ENCODE measurements around the gene MBTPS2. TPM values are rescaled to one million over a fixed set of nuclear protein-coding genes. Genes with fewer than 3 reads are reported as not detected.
"Not testable (repeated sequence)": the region's sequence is repeated elsewhere in the genome, so short reads cannot be mapped to it uniquely, and the experiment has no call there.

The MBTPS2 gene
- total RNA-seq, 2 experiments from 2014 or later: 8.1 to 8.5 TPM

DNA sequence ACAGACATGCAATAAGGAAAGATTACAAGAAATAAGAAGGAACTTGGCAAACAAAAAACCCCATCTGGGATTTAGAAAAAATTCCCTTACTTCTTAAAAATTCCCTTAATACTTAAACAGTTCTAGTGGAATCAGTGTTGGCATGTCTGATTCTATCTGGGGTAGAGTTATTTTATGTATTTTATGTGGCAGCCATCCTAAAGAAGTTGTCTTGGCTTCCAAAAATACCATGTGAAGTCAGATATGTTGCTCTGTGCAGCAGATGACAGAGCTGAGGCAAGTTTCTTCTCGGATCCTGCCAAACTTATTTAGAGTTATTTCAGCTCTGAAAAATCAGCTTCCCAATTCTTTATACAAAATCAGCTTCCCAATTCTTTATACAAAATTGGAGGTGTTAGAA is 31.1 kb downstream of the MBTPS2 start:
- H3K27ac Mint-ChIP-seq: no peak overlapping the region
- POLR2A ChIA-PET: no interaction called here
- H3K27me3 Mint-ChIP-seq (ENCODE audit: low read depth): no peaks in the 10 kb centered on the region
- peaks cover 4% of the 10 kb centered on the region for H3K36me3 Mint-ChIP-seq (ENCODE audit: low read depth)
- DNase-seq (no peak), ATAC-seq (no peak)
- no peak overlapping the region for H3K4me3 Mint-ChIP-seq
- H3K9me3 Mint-ChIP-seq (ENCODE audit: insufficient read depth): no peaks in the 10 kb centered on the region
- CTCF ChIA-PET: no interaction called here
- H3K4me1 Mint-ChIP-seq (ENCODE audit: low read depth): peaks cover 3% of the 10 kb centered on the region

DNA sequence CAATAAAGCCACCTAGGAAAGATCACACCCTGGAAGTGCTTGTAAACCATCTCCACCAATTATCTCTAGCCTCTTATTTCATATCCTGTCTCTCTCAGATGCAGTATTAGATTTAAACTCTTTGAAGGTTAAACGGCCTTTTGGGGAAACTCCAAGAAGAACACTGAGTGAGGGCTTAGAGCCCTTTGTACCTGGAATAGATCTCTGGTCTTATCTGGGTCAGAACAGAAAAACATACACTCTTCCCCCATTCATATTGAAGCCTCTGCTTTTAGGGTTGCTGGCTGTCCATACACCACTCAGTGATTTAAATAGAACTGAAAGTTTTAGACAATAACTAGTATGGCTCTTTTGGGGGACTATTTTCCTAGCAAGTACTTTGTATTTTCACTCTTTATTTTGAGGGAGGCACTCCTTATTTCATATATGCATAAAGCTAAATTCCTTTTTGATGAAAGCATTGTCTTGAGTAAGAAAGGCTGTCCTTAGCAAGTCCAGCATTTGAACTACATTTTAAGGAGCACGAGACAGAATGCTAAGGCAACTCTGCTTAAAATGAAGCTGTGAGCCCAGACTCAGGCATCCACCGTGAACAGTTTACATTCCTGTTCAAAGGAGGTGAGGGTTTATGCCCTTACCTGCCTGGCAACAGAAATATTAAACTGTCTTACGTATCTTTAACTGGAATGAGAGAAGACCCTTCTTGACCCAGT is 33.8 kb downstream of the MBTPS2 start:
- peaks cover 3% of the 10 kb centered on the region for H3K4me1 Mint-ChIP-seq (ENCODE audit: low read depth)
- peaks cover 2% of the 10 kb centered on the region for H3K36me3 Mint-ChIP-seq (ENCODE audit: low read depth)
- POLR2A ChIA-PET: no interaction called here
- no peak for DNase-seq
- CTCF ChIA-PET: no interaction called here
- no peak for ATAC-seq
- no peak overlapping the region for H3K27ac Mint-ChIP-seq
- no peaks in the 10 kb centered on the region for H3K27me3 Mint-ChIP-seq (ENCODE audit: low read depth)
- H3K9me3 Mint-ChIP-seq (ENCODE audit: insufficient read depth): no peaks in the 10 kb centered on the region
- no peak overlapping the region for H3K4me3 Mint-ChIP-seq

DNA sequence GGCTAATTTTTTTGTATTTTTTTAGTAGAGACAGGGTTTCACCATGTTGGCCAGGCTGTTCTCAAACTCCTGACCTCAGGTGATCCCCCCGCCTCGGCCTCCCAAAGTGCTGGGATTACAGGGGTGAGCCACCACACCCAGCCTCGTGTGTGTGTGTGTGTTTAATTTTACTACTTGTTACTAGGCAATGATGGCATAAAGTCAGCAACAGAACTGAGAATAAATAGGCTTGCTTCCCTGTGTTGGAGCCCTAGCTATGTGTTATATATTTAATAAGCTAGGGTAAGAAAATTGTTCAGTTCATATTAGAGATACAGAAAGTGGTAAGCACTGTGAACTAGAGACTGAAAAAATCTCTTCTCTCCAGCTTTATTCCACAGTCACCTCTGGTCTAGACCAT is 34.8 kb downstream of the MBTPS2 start:
- H3K36me3 Mint-ChIP-seq (ENCODE audit: low read depth); H3K4me3 Mint-ChIP-seq; H3K27ac Mint-ChIP-seq; DNase-seq; H3K9me3 Mint-ChIP-seq (ENCODE audit: insufficient read depth); POLR2A ChIA-PET; H3K4me1 Mint-ChIP-seq (ENCODE audit: low read depth); CTCF ChIA-PET; H3K27me3 Mint-ChIP-seq (ENCODE audit: low read depth); ATAC-seq: not testable (repeated sequence)

DNA sequence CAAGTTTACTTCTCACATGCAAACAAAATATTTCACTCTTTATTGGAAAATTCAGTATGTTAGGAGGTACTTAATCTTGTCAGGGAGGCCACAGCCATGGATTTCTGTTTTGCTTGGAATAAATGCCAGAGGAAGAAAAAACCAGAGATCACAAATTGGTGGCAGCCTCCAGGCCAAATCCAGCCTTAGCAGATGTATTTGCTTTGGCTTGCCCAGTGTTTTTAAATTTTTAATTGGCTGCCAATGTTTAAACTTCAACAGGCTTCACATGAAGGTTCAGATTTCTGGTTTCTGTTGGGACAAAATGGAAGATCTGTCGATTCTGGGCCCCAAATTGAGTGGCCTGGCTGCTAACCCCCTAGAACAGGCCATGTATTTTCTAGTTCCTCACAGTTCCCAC is 35.6 kb downstream of the MBTPS2 start:
- Mint-ChIP-seq H3K27me3 (ENCODE audit: low read depth) (no peaks in the 10 kb centered on the region), H3K4me1 (ENCODE audit: low read depth) (peaks cover 3% of the 10 kb centered on the region), H3K4me3 (no peak overlapping the region), H3K36me3 (ENCODE audit: low read depth) (peaks cover 5% of the 10 kb centered on the region), H3K9me3 (ENCODE audit: insufficient read depth) (no peaks in the 10 kb centered on the region), H3K27ac (no peak overlapping the region)
- POLR2A ChIA-PET: no interaction called here
- CTCF ChIA-PET: no interaction called here
- no peak for DNase-seq
- no peak for ATAC-seq

DNA sequence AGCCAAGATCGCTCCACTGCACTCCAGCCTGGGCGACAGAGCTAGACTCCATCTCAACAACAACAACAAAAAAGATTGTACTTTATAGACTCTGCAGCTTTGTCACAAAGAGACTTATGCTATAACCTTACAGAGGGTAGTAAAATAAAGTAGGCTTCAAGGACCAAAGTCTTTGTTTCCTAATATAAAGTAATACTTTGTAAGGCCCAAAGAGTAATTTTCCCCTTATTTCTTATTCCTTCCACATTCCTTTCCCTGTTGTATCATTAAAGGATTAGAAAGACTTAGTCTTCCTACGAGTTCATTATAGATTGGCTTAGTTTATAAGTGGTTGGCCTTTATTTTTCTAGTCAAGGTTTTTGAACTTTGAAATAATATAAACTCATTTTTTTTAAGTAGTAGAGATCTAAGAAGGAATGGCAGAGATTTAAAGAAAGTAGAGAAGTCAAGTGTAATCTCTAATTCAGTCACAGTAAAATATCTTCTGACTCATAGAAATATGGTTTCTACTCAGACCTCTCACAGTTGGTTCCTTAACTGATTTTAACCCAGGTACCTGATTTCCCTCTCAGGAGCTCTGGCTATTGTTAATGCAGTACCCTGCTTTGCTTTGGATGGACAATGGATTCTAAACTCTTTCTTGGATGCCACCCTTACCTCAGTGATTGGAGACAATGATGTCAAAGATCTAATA is 42.6 kb downstream of the MBTPS2 start:
- ChIA-PET CTCF (no interaction called here), POLR2A (no interaction called here)
- no peak overlapping the region for H3K27ac Mint-ChIP-seq
- H3K4me3 Mint-ChIP-seq: no peak overlapping the region
- no peaks in the 10 kb centered on the region for H3K4me1 Mint-ChIP-seq (ENCODE audit: low read depth)
- DNase-seq: no peak
- H3K9me3 Mint-ChIP-seq (ENCODE audit: insufficient read depth): no peaks in the 10 kb centered on the region
- H3K36me3 Mint-ChIP-seq (ENCODE audit: low read depth): peaks cover 7% of the 10 kb centered on the region
- no peak for ATAC-seq
- H3K27me3 Mint-ChIP-seq (ENCODE audit: low read depth): no peaks in the 10 kb centered on the region

DNA sequence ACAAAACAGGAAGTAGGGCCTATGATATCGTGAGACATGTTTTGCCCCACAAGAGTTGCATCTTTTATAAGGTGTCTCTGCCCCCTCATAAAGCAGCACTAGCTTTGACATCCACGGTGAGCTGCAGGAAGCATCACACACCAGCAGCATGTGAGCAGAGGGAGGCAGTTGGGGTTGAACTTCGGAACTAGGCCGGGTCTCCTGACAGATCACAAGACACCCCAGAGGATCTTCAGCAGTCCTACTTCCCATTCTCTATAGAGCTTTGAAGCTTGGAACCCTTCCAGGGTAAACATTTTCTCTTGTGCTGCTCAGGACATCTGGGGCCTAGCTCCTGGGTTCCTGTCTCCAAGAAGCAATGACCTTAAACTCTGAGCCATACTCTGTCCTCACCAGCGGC is 43.8 kb downstream of the MBTPS2 start:
- Mint-ChIP-seq H3K36me3 (ENCODE audit: low read depth) (peaks cover 7% of the 10 kb centered on the region), H3K4me3 (no peak overlapping the region), H3K4me1 (ENCODE audit: low read depth) (no peaks in the 10 kb centered on the region), H3K9me3 (ENCODE audit: insufficient read depth) (no peaks in the 10 kb centered on the region), H3K27me3 (ENCODE audit: low read depth) (no peaks in the 10 kb centered on the region), H3K27ac (no peak overlapping the region)
- POLR2A ChIA-PET: interaction anchor here (0.5 kb wide), 1 partner anchor 44 kb away, joined by 3 read pairs; the partner anchor contains the start of gene MBTPS2
- CTCF ChIA-PET: no interaction called here
- DNase-seq (no peak), ATAC-seq (no peak)

DNA sequence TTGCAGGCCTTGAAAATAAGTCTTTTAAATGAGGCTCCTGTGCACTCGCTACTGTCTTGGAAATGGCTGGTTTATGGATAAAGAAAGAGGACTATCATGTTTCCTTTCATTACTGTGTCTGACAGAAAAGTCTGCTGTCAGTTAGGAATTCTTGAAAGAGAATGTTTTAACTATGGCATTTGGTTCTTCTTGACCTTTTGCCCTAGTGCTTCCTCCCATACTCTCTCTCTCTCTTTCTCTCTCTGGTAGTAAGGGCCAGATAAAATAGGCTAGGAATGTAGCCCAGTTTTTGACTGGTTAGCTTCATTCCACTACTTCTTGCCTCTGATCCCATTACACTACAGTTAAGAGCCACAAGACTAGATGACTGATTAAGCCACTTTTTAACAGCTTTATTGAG is 46.2 kb downstream of the MBTPS2 start:
- DNase-seq (no peak), ATAC-seq (no peak)
- ChIA-PET CTCF (no interaction called here), POLR2A (no interaction called here)
- no peak overlapping the region for H3K4me3 Mint-ChIP-seq
- H3K27ac Mint-ChIP-seq: no peak overlapping the region
- H3K9me3 Mint-ChIP-seq (ENCODE audit: insufficient read depth): no peaks in the 10 kb centered on the region
- peaks cover 2% of the 10 kb centered on the region for H3K36me3 Mint-ChIP-seq (ENCODE audit: low read depth)
- no peaks in the 10 kb centered on the region for H3K27me3 Mint-ChIP-seq (ENCODE audit: low read depth)
- H3K4me1 Mint-ChIP-seq (ENCODE audit: low read depth): no peaks in the 10 kb centered on the region

DNA sequence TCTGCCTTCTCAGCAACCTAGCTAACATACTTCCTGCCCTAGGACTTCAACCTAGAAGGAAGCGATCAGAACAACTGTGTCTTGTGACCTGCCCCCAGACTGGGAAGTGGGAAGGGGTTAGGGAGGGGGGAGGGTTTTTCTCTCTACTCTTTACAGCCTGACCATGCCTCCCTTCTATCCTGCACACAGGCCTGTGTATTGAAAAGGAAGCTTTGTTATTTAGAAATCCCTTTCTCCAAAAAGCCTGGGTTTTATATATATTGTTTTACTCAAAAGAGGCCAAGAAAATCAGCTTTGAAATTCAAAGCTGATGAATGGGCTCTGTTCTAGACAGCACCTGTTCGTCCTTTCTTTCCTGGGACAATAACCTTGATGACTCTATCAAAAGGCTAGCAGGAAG is 65.9 kb downstream of the MBTPS2 start:
- POLR2A ChIA-PET: no interaction called here
- no peaks in the 10 kb centered on the region for H3K27me3 Mint-ChIP-seq (ENCODE audit: low read depth)
- no peaks in the 10 kb centered on the region for H3K9me3 Mint-ChIP-seq (ENCODE audit: insufficient read depth)
- DNase-seq: no peak
- no peaks in the 10 kb centered on the region for H3K4me1 Mint-ChIP-seq (ENCODE audit: low read depth)
- ATAC-seq: no peak
- H3K27ac Mint-ChIP-seq: no peak overlapping the region
- CTCF ChIA-PET: no interaction called here
- no peaks in the 10 kb centered on the region for H3K36me3 Mint-ChIP-seq (ENCODE audit: low read depth)
- no peak overlapping the region for H3K4me3 Mint-ChIP-seq

DNA sequence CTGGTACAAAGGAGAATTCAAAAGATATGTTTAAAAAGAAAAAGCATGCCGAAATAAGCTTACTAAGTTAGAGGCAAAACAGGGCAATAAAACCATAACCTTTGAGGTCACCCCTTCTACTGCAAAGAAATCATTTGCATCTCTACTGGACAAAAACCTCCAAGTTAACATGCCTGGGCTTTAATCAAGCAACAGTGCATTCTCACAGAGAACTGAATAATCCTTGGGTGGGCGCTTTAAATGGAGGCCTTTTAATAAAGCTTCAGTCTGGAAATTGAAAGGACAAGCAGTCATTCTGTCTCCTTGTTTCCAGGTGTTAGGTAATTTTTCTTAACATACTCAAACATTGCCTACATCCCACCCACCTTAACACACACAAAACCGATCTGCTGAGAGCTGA is 66.5 kb downstream of the MBTPS2 start:
- ChIA-PET CTCF (no interaction called here), POLR2A (no interaction called here)
- no peaks in the 10 kb centered on the region for H3K4me1 Mint-ChIP-seq (ENCODE audit: low read depth)
- no peaks in the 10 kb centered on the region for H3K36me3 Mint-ChIP-seq (ENCODE audit: low read depth)
- no peak overlapping the region for H3K27ac Mint-ChIP-seq
- no peak overlapping the region for H3K4me3 Mint-ChIP-seq
- ATAC-seq: no peak
- no peak for DNase-seq
- no peaks in the 10 kb centered on the region for H3K9me3 Mint-ChIP-seq (ENCODE audit: insufficient read depth)
- no peaks in the 10 kb centered on the region for H3K27me3 Mint-ChIP-seq (ENCODE audit: low read depth)

DNA sequence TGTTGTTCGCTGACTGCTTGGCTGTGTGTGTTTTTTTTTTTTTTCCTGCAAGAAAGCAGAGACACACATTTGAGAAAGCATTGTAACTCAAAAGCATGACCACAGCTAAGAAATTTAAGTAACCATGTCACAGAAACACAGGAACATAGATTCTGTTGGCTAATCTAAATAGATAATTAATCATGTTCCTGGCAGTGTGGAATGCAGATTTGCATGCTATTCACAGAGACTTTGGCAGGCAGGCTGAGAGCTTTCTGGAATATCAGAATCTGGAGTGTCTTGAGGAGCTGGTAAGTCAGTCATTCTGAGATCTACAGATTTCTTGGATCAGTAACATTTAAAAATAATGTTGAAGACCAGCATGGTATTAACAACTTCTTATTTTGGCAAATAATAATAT is 67.8 kb downstream of the MBTPS2 start:
- DNase-seq (no peak), ATAC-seq (no peak)
- H3K36me3 Mint-ChIP-seq (ENCODE audit: low read depth): no peaks in the 10 kb centered on the region
- no peaks in the 10 kb centered on the region for H3K9me3 Mint-ChIP-seq (ENCODE audit: insufficient read depth)
- no peaks in the 10 kb centered on the region for H3K4me1 Mint-ChIP-seq (ENCODE audit: low read depth)
- H3K27ac Mint-ChIP-seq: no peak overlapping the region
- no peaks in the 10 kb centered on the region for H3K27me3 Mint-ChIP-seq (ENCODE audit: low read depth)
- no peak overlapping the region for H3K4me3 Mint-ChIP-seq
- POLR2A ChIA-PET: no interaction called here
- CTCF ChIA-PET: no interaction called here

DNA sequence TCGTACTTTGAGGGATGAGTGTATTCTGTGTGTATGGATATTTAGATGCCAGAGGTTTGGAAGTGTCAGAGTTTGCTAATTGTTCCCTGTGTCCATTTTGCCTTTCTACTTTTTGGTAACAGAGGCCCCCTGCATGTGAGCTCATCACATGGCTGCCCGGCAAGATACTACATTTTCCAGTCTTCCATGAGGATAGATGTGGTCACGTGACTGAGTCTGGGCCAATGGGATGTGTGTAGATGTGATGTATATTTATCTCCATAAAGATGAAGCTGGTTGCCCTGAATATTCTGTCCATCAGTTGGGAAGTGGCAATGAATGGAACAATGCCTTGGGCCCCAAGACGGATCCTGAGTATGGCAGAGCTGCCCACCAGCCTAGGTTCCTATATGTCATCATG is 72.1 kb downstream of the MBTPS2 start:
- no peak overlapping the region for H3K27ac Mint-ChIP-seq
- H3K27me3 Mint-ChIP-seq (ENCODE audit: low read depth): no peaks in the 10 kb centered on the region
- no peaks in the 10 kb centered on the region for H3K9me3 Mint-ChIP-seq (ENCODE audit: insufficient read depth)
- no peaks in the 10 kb centered on the region for H3K4me1 Mint-ChIP-seq (ENCODE audit: low read depth)
- DNase-seq (no peak), ATAC-seq (no peak)
- no peak overlapping the region for H3K4me3 Mint-ChIP-seq
- ChIA-PET CTCF (interaction anchor here (0.9 kb wide), 1 partner anchor 74 kb away, joined by 3 read pairs; no protein-coding TSS in a partner anchor), POLR2A (no interaction called here)
- no peaks in the 10 kb centered on the region for H3K36me3 Mint-ChIP-seq (ENCODE audit: low read depth)

DNA sequence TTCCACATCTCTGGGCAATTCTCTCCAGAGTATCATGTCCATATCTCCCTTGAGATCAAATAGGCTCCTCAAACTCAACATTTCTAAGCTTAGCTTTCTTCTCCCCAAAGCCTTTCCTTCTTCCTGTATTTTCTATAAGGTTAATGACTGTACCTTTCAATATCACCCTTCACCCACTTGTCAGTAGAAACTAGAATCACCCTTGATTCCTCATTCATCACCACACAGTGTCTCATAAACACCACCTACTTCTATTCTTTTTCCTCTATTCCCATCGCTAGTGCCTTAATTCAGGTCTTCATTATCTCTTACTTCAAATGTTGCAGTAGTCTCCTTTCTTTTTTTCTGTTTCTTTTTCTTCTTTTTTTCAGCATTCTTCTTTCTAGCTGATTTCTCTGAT is 72.8 kb downstream of the MBTPS2 start:
- H3K9me3 Mint-ChIP-seq (ENCODE audit: insufficient read depth): no peaks in the 10 kb centered on the region
- no peaks in the 10 kb centered on the region for H3K27me3 Mint-ChIP-seq (ENCODE audit: low read depth)
- POLR2A ChIA-PET: no interaction called here
- no peaks in the 10 kb centered on the region for H3K36me3 Mint-ChIP-seq (ENCODE audit: low read depth)
- DNase-seq (no peak), ATAC-seq (no peak)
- H3K27ac Mint-ChIP-seq: no peak overlapping the region
- H3K4me1 Mint-ChIP-seq (ENCODE audit: low read depth): no peaks in the 10 kb centered on the region
- CTCF ChIA-PET: interaction anchor here (0.9 kb wide), 1 partner anchor 73 kb away, joined by 3 read pairs; no protein-coding TSS in a partner anchor
- H3K4me3 Mint-ChIP-seq: no peak overlapping the region

DNA sequence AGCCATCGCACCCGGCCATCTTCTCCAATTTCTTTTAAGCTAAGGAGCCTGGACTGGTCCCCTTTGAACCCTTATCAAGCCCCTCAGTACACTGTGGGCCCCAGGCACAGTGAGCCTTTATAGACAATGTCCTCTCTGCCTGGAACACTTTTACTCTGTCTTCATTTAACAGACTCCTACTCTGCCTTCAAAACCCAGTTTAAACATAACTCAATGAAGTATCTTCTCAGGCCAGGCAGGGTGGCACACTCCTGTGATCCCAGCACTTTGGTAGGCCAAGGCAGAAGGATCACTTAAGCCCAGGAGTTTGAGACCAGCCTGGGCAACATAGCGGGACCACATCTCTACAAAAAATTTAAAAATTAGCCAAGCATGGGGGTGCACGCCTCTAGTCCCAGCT is 73.6 kb downstream of the MBTPS2 start:
- no peak overlapping the region for H3K4me3 Mint-ChIP-seq
- no peak overlapping the region for H3K27ac Mint-ChIP-seq
- CTCF ChIA-PET: no interaction called here
- no peaks in the 10 kb centered on the region for H3K4me1 Mint-ChIP-seq (ENCODE audit: low read depth)
- DNase-seq (no peak), ATAC-seq (no peak)
- no peaks in the 10 kb centered on the region for H3K27me3 Mint-ChIP-seq (ENCODE audit: low read depth)
- no peaks in the 10 kb centered on the region for H3K9me3 Mint-ChIP-seq (ENCODE audit: insufficient read depth)
- POLR2A ChIA-PET: no interaction called here
- H3K36me3 Mint-ChIP-seq (ENCODE audit: low read depth): no peaks in the 10 kb centered on the region
